ENCODE data around the gene PSD4. TPM values are rescaled to one million over a fixed set of nuclear protein-coding genes. Genes with fewer than 3 reads are reported as not detected.

PSD4 gene
- total RNA-seq, 1 donor from 2014 or later: 38.8 TPM

- TF ChIP-seq CTCF (conservative IDR thresholded peaks at IDR 0.05): no peak
- Mint-ChIP-seq H3K9me3 (no peaks in the 10 kb centered on the region), H3K27ac (peak overlapping the region; percentile 15), H3K4me1 (ENCODE audit: unreplicated experiment) (peaks cover 12% of the 10 kb centered on the region), H3K36me3 (peaks cover 4% of the 10 kb centered on the region), H3K4me3 (no peak overlapping the region), H3K27me3 (no peaks in the 10 kb centered on the region)
- no peak for DNase-seq (ENCODE audit: extremely low spot score, unreplicated experiment)
These were observed 592 bp downstream of the PSD4 start for GRCh38 chr2:113174376-113174750.

DNA sequence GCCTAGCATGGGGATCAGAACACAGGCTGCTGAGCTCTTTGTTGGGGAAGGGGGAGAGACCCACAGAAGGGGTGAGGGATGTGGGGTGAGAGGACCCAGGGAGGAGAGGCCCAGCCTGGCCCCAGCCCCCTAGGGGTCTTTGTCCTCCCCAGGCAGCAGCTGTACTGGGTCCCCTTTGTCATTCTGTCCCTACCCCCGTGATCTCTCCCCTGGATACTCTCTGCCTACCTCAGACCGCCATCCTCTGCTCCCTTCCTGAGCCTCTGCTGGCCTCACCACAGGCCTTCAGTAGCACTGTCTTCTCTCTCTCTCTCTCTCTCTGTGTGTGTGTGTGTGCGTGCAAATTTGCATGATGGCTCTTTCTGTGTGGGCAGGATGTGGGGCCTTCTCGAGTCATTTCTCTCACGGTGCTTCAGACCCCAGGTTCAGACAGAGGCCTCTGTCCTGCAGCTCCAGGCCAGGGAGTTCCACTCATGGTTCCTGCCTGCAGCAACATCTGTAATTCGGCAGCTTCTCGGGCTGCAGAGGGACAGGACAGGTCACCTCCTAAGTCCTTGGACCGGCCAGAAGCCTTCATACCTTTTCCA is 1.4 kb downstream of the PSD4 start:
- no peak for DNase-seq (ENCODE audit: extremely low spot score, unreplicated experiment)
- H3K27me3 Mint-ChIP-seq: no peaks in the 10 kb centered on the region
- H3K9me3 Mint-ChIP-seq: no peaks in the 10 kb centered on the region
- peaks cover 13% of the 10 kb centered on the region for H3K4me1 Mint-ChIP-seq (ENCODE audit: unreplicated experiment)
- H3K36me3 Mint-ChIP-seq: no peaks in the 10 kb centered on the region
- peak overlapping the region; percentile 15 for H3K27ac Mint-ChIP-seq
- H3K4me3 Mint-ChIP-seq: no peak overlapping the region
- no peak for TF ChIP-seq CTCF (conservative IDR thresholded peaks at IDR 0.05)

DNA sequence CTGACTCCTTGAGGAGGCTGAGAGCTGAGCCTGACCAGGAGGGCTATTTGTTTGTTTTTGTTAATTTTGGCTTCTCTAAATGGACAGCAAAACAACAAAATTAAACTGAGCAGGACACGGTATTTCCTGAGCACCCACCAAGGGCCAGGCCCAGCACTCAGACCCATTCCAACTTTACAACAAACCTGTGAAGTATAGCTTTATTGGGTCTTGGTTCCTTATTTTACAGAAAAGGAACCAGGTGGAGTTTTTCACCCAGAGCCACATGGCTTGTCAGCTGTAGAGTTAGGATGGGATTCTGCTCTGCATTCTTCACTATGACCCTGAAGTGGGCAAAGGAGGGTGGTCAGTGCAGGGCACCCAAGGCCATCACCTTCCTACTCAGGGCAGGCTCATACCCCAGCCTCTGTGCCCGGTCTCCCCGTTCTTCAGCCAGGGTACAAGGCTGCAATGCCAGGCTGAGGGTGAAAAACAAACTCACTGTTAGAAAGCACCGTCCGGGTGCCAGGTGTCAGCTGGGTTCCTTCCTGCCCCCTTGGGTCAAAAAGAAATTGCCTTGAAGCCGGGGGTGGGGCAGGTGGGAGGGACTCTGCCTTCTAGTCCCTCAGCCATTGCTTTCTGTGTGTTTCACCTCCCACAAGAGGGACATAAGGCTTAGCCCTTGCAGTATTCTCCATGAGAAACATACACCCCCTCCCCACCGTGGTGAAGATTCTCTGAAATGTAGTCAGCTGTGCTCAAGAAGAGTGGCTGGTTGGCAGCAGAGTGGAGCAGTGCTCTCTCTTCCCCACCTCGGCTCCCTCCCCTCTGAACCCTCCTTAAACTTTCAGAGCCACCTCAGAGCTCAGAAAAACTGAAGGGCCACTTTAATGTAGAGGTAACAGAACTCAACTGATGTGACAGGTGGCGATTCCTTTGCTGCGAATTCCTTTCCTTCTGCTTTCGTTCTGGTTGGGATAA is 2.2 kb downstream of the PSD4 start:
- Mint-ChIP-seq H3K27me3 (no peaks in the 10 kb centered on the region), H3K27ac (peak overlapping the region; percentile 51), H3K9me3 (no peaks in the 10 kb centered on the region), H3K36me3 (no peaks in the 10 kb centered on the region), H3K4me3 (peak overlapping the region; percentile 10), H3K4me1 (ENCODE audit: unreplicated experiment) (peaks cover 21% of the 10 kb centered on the region)
- no peak for TF ChIP-seq CTCF (conservative IDR thresholded peaks at IDR 0.05)
- no peak for DNase-seq (ENCODE audit: extremely low spot score, unreplicated experiment)

GRCh38 chr2:113176696-113177355 is 3.1 kb downstream of the PSD4 start:
- Mint-ChIP-seq H3K36me3 (no peaks in the 10 kb centered on the region), H3K9me3 (no peaks in the 10 kb centered on the region), H3K4me3 (peak overlapping the region; percentile 10), H3K27me3 (no peaks in the 10 kb centered on the region), H3K27ac (peak overlapping the region; percentile 87), H3K4me1 (ENCODE audit: unreplicated experiment) (peaks cover 21% of the 10 kb centered on the region)
- no peak for DNase-seq (ENCODE audit: extremely low spot score, unreplicated experiment)
- no peak for TF ChIP-seq CTCF (conservative IDR thresholded peaks at IDR 0.05)

- Mint-ChIP-seq H3K36me3 (no peaks in the 10 kb centered on the region), H3K27me3 (no peaks in the 10 kb centered on the region), H3K27ac (peak overlapping the region; percentile 87), H3K4me1 (ENCODE audit: unreplicated experiment) (peaks cover 21% of the 10 kb centered on the region), H3K9me3 (no peaks in the 10 kb centered on the region), H3K4me3 (peak overlapping the region; percentile 28)
- DNase-seq (ENCODE audit: extremely low spot score, unreplicated experiment): no peak
- TF ChIP-seq CTCF (conservative IDR thresholded peaks at IDR 0.05): no peak
These were observed 4.4 kb downstream of the PSD4 start for GRCh38 chr2:113178069-113178746.

Data from type B pancreatic cell (in vitro differentiated cells).